IMR-90 (cell line): ENCODE data around the gene ATRAID. TPM values are rescaled to one million over a fixed set of nuclear protein-coding genes. Genes with fewer than 3 reads are reported as not detected.

Experiments used
- ATAC-seq: fragments of 200-7000 bp; cut with Tn5 transposase; 2 replicates; pipeline ENCODE4 v1.9.1; 2020; ENCODE audit warnings: low read depth, mild to moderate bottlenecking, moderate library complexity
- BruUV-seq: library from RNA; stranded (reverse); fragments of 400-500 nt; replicated peaks from 2 replicates; lab custom pipeline; 2021; lab: Mats Ljungman, UMichigan
- CTCF ChIA-PET: fragments of 300-600 bp; formaldehyde crosslinking; extraction: SDS; loops from one replicate; lab custom pipeline; 2021; ENCODE audit warnings: antibody characterized with exemption; lab: Yijun Ruan, JAX
- POLR2A ChIA-PET: fragments of 300-600 bp; sonication (Branson Sonifier 250); formaldehyde crosslinking; loops from one replicate; lab custom pipeline; 2022; ENCODE audit warnings: antibody characterized with exemption; ENCODE audit not compliant: unreplicated experiment; lab: Charles Lee
- DNase-seq: peaks from one replicate; pipeline ENCODE4 v3.0.0; 2013
- H2AFZ ChIP-seq: replicated peaks from 2 replicates; pipeline ENCODE3; 2013; ENCODE audit warnings: low read length, mild to moderate bottlenecking; ENCODE audit not compliant: poor library complexity
- H2AK5ac ChIP-seq: 2 replicates; pipeline ENCODE4 v1.6.1; 2013; ENCODE audit warnings: low read depth, low read length, inconsistent platforms
- H2AK9ac ChIP-seq: replicated peaks from 2 replicates; pipeline ENCODE3; 2013; ENCODE audit warnings: mild to moderate bottlenecking, low read depth, low read length, moderate library complexity; ENCODE audit not compliant: poor library complexity
- H2BK120ac ChIP-seq: 2 replicates; pipeline ENCODE4 v1.6.1; 2013; ENCODE audit warnings: low read depth, low read length, inconsistent platforms
- H2BK15ac ChIP-seq: 3 replicates; pipeline ENCODE4 v1.6.1; 2013; ENCODE audit warnings: low read depth, low read length, inconsistent platforms
- H2BK20ac ChIP-seq: 2 replicates; pipeline ENCODE4 v1.6.1; 2013; ENCODE audit warnings: low read depth, mild to moderate bottlenecking, inconsistent platforms, low read length, moderate library complexity
- H2BK5ac ChIP-seq: 2 replicates; pipeline ENCODE4 v1.6.1; 2013; ENCODE audit warnings: mild to moderate bottlenecking, low read depth, low read length, inconsistent platforms; ENCODE audit not compliant: poor library complexity, severe bottlenecking
- H3K14ac ChIP-seq: replicated peaks from 2 replicates; pipeline ENCODE4 v1.6.1; 2013; ENCODE audit warnings: low read depth, low read length, inconsistent platforms
- H3K18ac ChIP-seq: 2 replicates; pipeline ENCODE4 v1.6.1; 2013; ENCODE audit warnings: low read depth, low read length, control low read depth
- H3K23ac ChIP-seq: 2 replicates; pipeline ENCODE4 v1.6.1; 2013; ENCODE audit warnings: low read depth, low read length, inconsistent platforms
- H3K27ac ChIP-seq: 2 replicates; pipeline ENCODE4 v1.5.1; 2013; ENCODE audit warnings: mild to moderate bottlenecking, control low read depth, low read length; ENCODE audit not compliant: insufficient read depth
- H3K27me3 ChIP-seq: 2 replicates; pipeline ENCODE4 v1.6.1; 2013; ENCODE audit warnings: low read length; ENCODE audit not compliant: control insufficient read depth, insufficient read depth
- H3K36me3 ChIP-seq: 2 replicates; pipeline ENCODE4 v1.6.1; 2013; ENCODE audit warnings: low read length, mixed read lengths; ENCODE audit not compliant: control insufficient read depth, insufficient read depth
- H3K4ac ChIP-seq: 2 replicates; pipeline ENCODE4 v1.6.1; 2013; ENCODE audit warnings: low read depth, low read length, inconsistent platforms
- H3K4me1 ChIP-seq: 2 replicates; pipeline ENCODE4 v1.6.1; 2013; ENCODE audit warnings: low read length, mixed read lengths; ENCODE audit not compliant: control insufficient read depth, insufficient read depth
- H3K4me2 ChIP-seq: 2 replicates; pipeline ENCODE4 v1.6.1; 2013; ENCODE audit warnings: low read depth, mild to moderate bottlenecking, control low read depth, low read length, moderate library complexity
- H3K4me3 ChIP-seq: 2 replicates; pipeline ENCODE4 v1.5.1; 2013; ENCODE audit warnings: low read depth, mild to moderate bottlenecking, control low read depth, low read length, moderate library complexity; ENCODE audit not compliant: insufficient read depth
- H3K56ac ChIP-seq: 2 replicates; pipeline ENCODE4 v1.6.1; 2013; ENCODE audit warnings: low read length, inconsistent platforms; ENCODE audit not compliant: insufficient read depth; ENCODE audit errors: extremely low read depth
- H3K79me1 ChIP-seq, 2 experiments: 2 replicates each; pipeline ENCODE4 v1.6.1; 2013; ENCODE audit warnings: low read length in 2 of 2, inconsistent platforms in 1 of 2, low read depth in 1 of 2
- H3K9ac ChIP-seq: 2 replicates; pipeline ENCODE4 v1.6.1; 2013; ENCODE audit warnings: low read depth, low read length, control low read depth
- H3K9me1 ChIP-seq: 2 replicates; pipeline ENCODE4 v1.6.1; 2013; ENCODE audit warnings: low read length, inconsistent platforms; ENCODE audit not compliant: insufficient read depth
- H3K9me3 ChIP-seq: 2 replicates; pipeline ENCODE4 v1.6.1; 2013; ENCODE audit warnings: low read length; ENCODE audit not compliant: control insufficient read depth, insufficient read depth
- H4K20me1 ChIP-seq: 2 replicates; pipeline ENCODE4 v1.6.1; 2013; ENCODE audit warnings: low read length, inconsistent platforms; ENCODE audit not compliant: insufficient read depth
- H4K5ac ChIP-seq: 2 replicates; pipeline ENCODE4 v1.6.1; 2013; ENCODE audit warnings: mild to moderate bottlenecking, low read depth, low read length, control low read depth
- H4K8ac ChIP-seq, 2 experiments: 2 replicates each; pipeline ENCODE4 v1.6.1; 2013; ENCODE audit warnings: low read depth in 2 of 2, low read length in 2 of 2, control low read depth in 1 of 2, inconsistent platforms in 1 of 2
- H4K91ac ChIP-seq: 2 replicates; pipeline ENCODE4 v1.6.1; 2013; ENCODE audit warnings: low read depth, low read length, inconsistent platforms; ENCODE audit not compliant: insufficient read depth
- CEBPB ChIP-seq: IDR thresholded peaks from 2 replicates; pipeline ENCODE4 v1.6.1; 2012; ENCODE audit warnings: low read depth, low read length, improper control_type of control experiment
- RFX5 ChIP-seq: IDR thresholded peaks from 2 replicates; pipeline ENCODE4 v1.8.0; 2012; ENCODE audit warnings: low read depth, mild to moderate bottlenecking, low read length, moderate library complexity
- WGBS, 2 experiments: methylation state at CpG; one replicate each; pipeline versions ENCODE4 v1.1.5 to v1.1.7; 2013; ENCODE audit warnings: missing lambda C conversion rate in 2 of 2; ENCODE audit not compliant: insufficient read length in 1 of 2; ENCODE audit errors: extremely low coverage in 2 of 2; 5-methylcytosine and 5-hydroxymethylcytosine counted together
- dilution Hi-C: fragments of 300-500 bp; cut with HindIII; formaldehyde crosslinking; loops from one replicate; pipeline ENCODE4 v1.14.3; 2018; ENCODE audit warnings: low sequenced_read_pairs; ENCODE audit not compliant: unreplicated experiment
- in situ Hi-C: fragments of 300-500 bp; cut with MboI; formaldehyde crosslinking; loops from 3 replicates; pipeline ENCODE4 v1.14.3; 2019; ENCODE audit warnings: low sequenced_read_pairs, inconsistent platforms, mixed read lengths
- intact Hi-C: fragments of 100-400 bp; cut with micrococcal nuclease; formaldehyde crosslinking; loops from 2 replicates; pipeline ENCODE4 v1.10.0; 2022
- polyA plus RNA-seq, 3 experiments: library from polyadenylated mRNA; depleted of rRNA; stranded (reverse); fragments of >200 nt; gene quantifications; 2 replicates each; pipeline ENCODE4 v1.2.3, GENCODE V29; 2012; ENCODE audit warnings: low replicate concordance in 1 of 3
- total RNA-seq: library from RNA; depleted of rRNA; stranded (reverse); fragments of >200 nt; gene quantifications from 2 replicates; pipeline ENCODE4 v1.2.3, GENCODE V29; 2012

The ATRAID gene
- total and polyA plus RNA-seq, 2 of the 4 experiments (the other 2 are of a cell fraction) = 138 to 173 TPM

- Histone ChIP-seq H3K9me3 (no peaks in the 10 kb centered on the region), H2AFZ (peak overlapping the region; percentile 96), H3K36me3 (peaks cover 9% of the 10 kb centered on the region), H3K4me2 (peak overlapping the region; percentile 81), H3K27me3 (no peaks in the 10 kb centered on the region), H2BK15ac (no peak overlapping the region), H4K5ac (peak overlapping the region; percentile 98), H3K18ac (peak overlapping the region; percentile 91), H3K14ac (peak overlapping the region; percentile 99), H3K56ac (peak overlapping the region; percentile 93), H2BK120ac (peak overlapping the region; percentile 26; the same call in 1 of the 2 replicates), H3K9ac (peak overlapping the region; percentile 99), H4K20me1 (no peaks in the 10 kb centered on the region), H3K4me1 (peaks cover 8% of the 10 kb centered on the region), H3K23ac (peak overlapping the region; percentile 96), H2AK5ac (peak overlapping the region; percentile 72), H2AK9ac (peak overlapping the region; percentile 0), H3K79me1 (peaks cover 25 to 42% of the 10 kb centered on the region in 2 experiments), H2BK20ac (no peak overlapping the region), H4K91ac (peak overlapping the region; percentile 88), H2BK5ac (peak overlapping the region; percentile 92), H3K27ac (peak overlapping the region; percentile 99), H3K4ac (peak overlapping the region; percentile 92), H3K9me1 (peaks cover 9% of the 10 kb centered on the region), H4K8ac (peak overlapping the region; percentile 84 to 99), H3K4me3 (peak overlapping the region; percentile 96)
- DNase-seq = peak; percentile 76
- WGBS, 2 experiments = 2% methylated on average over 17 of the region's 34 CpGs; no CpG with 5 or more reads in 1 of the 2 experiments
- ATAC-seq = peak; percentile 3
- ChIA-PET POLR2A (no interaction called here), CTCF (no interaction called here)
- no peak for TF ChIP-seq RFX5
- peak; percentile 90 for TF ChIP-seq CEBPB
- in situ Hi-C loops (no loop called here), intact Hi-C loops (loop anchor here (2.0 kb wide), 1 partner anchor 68 kb away; no protein-coding TSS in a partner anchor), dilution Hi-C loops (no loop called here)
- BruUV-seq = TSS peak; percentile 56
Measured at GRCh38 chr2:27212626-27213471, 1.0 kb downstream of the ATRAID start.
